ENCODE measurements around the gene TFPI. TPM values are rescaled to one million over a fixed set of nuclear protein-coding genes. Genes with fewer than 3 reads are reported as not detected.

Gene TFPI
- total and polyA plus RNA-seq, 8 donors, result 7.5 to 118 (median 16.8) TPM

- no peaks in the 10 kb centered on the region for H3K27me3 ChIP-seq
- no peaks in the 10 kb centered on the region for H3K36me3 ChIP-seq
- WGBS, 5 donors, result 60 to 75% (median 70%) methylated on average over 1 of the region's 1 CpG
- H3K9me3 ChIP-seq, result no peaks in the 10 kb centered on the region
- peaks cover 0 to 6% (median 0%) of the 10 kb centered on the region in 4 donors for H3K4me1 ChIP-seq
- intact Hi-C loops (cut with DNase I; ENCODE audit: low total_unique reads), result no loop called here
- DNase-seq, result no peak
- H3K4me3 ChIP-seq, result peak overlapping the region; percentile 21 to 30 (median 26)
- peak overlapping the region in 2 of 5 donors; percentile 1 to 52 for H3K27ac ChIP-seq
- TF ChIP-seq CTCF (IDR thresholded peaks at IDR 0.05) (no peak), POLR2A (IDR thresholded peaks at IDR 0.05) (no peak), POLR2AphosphoS5 (IDR thresholded peaks at IDR 0.05) (no peak), EP300 (IDR thresholded peaks at IDR 0.05) (no peak)
These were observed 107.5 kb downstream of the TFPI start for GRCh38 chr2:187446711-187447110.

GRCh38 chr2:187445051-187445450 is 109.2 kb downstream of the TFPI start:
- Histone ChIP-seq H3K27me3 (no peaks in the 10 kb centered on the region), H3K4me1 (peaks cover 0 to 6% (median 0%) of the 10 kb centered on the region in 4 donors), H3K27ac (no peak overlapping the region), H3K4me3 (no peak overlapping the region), H3K9me3 (no peaks in the 10 kb centered on the region), H3K36me3 (no peaks in the 10 kb centered on the region)
- TF ChIP-seq POLR2AphosphoS5 (IDR thresholded peaks at IDR 0.05) (no peak), CTCF (IDR thresholded peaks at IDR 0.05) (no peak), EP300 (IDR thresholded peaks at IDR 0.05) (no peak), POLR2A (IDR thresholded peaks at IDR 0.05) (no peak)
- DNase-seq, result no peak
- WGBS, 5 donors, result 76 to 88% (median 81%) methylated on average over 6 of the region's 6 CpGs
- intact Hi-C loops (cut with DNase I; ENCODE audit: low total_unique reads), result no loop called here

DNA sequence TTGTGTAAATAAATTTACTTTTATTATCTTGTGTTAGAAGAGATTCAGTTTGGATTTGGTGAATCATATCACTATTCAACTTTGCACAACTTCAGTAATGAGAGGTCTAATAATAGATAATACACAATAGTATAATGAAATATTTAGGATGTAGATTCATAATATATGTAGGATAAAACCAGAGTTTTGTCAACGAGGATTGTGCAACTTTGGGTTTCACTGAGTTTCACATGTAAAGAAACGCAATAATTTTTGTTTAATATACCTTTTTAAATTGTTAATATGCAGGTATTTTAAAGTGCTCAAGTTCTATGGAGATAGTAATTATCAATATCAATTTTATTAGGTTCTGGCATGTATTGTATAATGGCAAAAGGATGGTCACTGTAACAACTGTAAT is 111.5 kb downstream of the TFPI start:
- 31 to 55% (median 46%) methylated on average over 2 of the region's 2 CpGs for WGBS, 5 donors
- intact Hi-C loops (cut with DNase I; ENCODE audit: low total_unique reads), result no loop called here
- Histone ChIP-seq H3K27me3 (no peaks in the 10 kb centered on the region), H3K4me3 (no peak overlapping the region), H3K36me3 (no peaks in the 10 kb centered on the region), H3K27ac (no peak overlapping the region), H3K9me3 (no peaks in the 10 kb centered on the region), H3K4me1 (no peaks in the 10 kb centered on the region)
- no peak for TF ChIP-seq CTCF (IDR thresholded peaks at IDR 0.05)
- no peak for TF ChIP-seq EP300 (IDR thresholded peaks at IDR 0.05)
- no peak for DNase-seq

- WGBS, 5 donors, result 41 to 67% (median 52%) methylated on average over 1 of the region's 1 CpG
- DNase-seq, result no peak
- Histone ChIP-seq H3K27ac (no peak overlapping the region), H3K4me3 (no peak overlapping the region), H3K36me3 (no peaks in the 10 kb centered on the region), H3K9me3 (no peaks in the 10 kb centered on the region), H3K27me3 (no peaks in the 10 kb centered on the region), H3K4me1 (no peaks in the 10 kb centered on the region)
- TF ChIP-seq EP300 (IDR thresholded peaks at IDR 0.05) (no peak), CTCF (IDR thresholded peaks at IDR 0.05) (no peak), POLR2A (IDR thresholded peaks at IDR 0.05) (no peak), POLR2AphosphoS5 (IDR thresholded peaks at IDR 0.05) (no peak)
- intact Hi-C loops (cut with DNase I; ENCODE audit: low total_unique reads), result no loop called here
These were observed 111.9 kb downstream of the TFPI start for GRCh38 chr2:187442378-187442777.
